Smooth muscle cell (in vitro differentiated cells): ENCODE results near the gene ARHGEF28. TPM values are rescaled to one million over a fixed set of nuclear protein-coding genes. Genes with fewer than 3 reads are reported as not detected.

Source experiments
- DNase-seq: peaks from one replicate; lab custom pipeline; 2025; ENCODE audit not compliant: unreplicated experiment; lab: John Stamatoyannopoulos, UW
- H2AFZ ChIP-seq: fragments of 200-600 bp; sonication (generic); 2 replicates; pipeline ENCODE4 v1.6.0; 2016; ENCODE audit warnings: antibody characterized with exemption, low read depth, mild to moderate bottlenecking
- H3F3A ChIP-seq: fragments of 200-600 bp; sonication (generic); 2 replicates; pipeline ENCODE4 v1.6.0; 2017; ENCODE audit warnings: antibody characterized with exemption, low read depth
- H3K27ac ChIP-seq: fragments of 200-600 bp; sonication (generic); 2 replicates; pipeline ENCODE4 v1.5.1; 2016; ENCODE audit warnings: low read depth, mild to moderate bottlenecking
- H3K27me3 ChIP-seq: fragments of 200-600 bp; sonication (generic); 2 replicates; pipeline ENCODE4 v1.6.1; 2016; ENCODE audit warnings: low read depth, mild to moderate bottlenecking
- H3K36me3 ChIP-seq: fragments of 200-600 bp; sonication (generic); 2 replicates; pipeline ENCODE4 v1.5.1; 2016; ENCODE audit warnings: low read depth
- H3K4me1 ChIP-seq: fragments of 200-600 bp; sonication (generic); 2 replicates; pipeline ENCODE4 v1.5.1; 2016; ENCODE audit warnings: low read depth
- H3K4me2 ChIP-seq: fragments of 200-600 bp; sonication (generic); 2 replicates; pipeline ENCODE4 v1.6.0; 2016; ENCODE audit warnings: mild to moderate bottlenecking
- H3K4me3 ChIP-seq: fragments of 200-600 bp; sonication (generic); 2 replicates; pipeline ENCODE4 v1.5.1; 2016; ENCODE audit warnings: mild to moderate bottlenecking
- H3K79me2 ChIP-seq: fragments of 200-600 bp; sonication (generic); 2 replicates; pipeline ENCODE4 v1.6.0; 2016; ENCODE audit warnings: low read depth, mild to moderate bottlenecking
- H3K9ac ChIP-seq: fragments of 200-600 bp; sonication (generic); 2 replicates; pipeline ENCODE4 v1.6.0; 2016; ENCODE audit warnings: low read depth
- H3K9me3 ChIP-seq: fragments of 200-600 bp; sonication (generic); replicated peaks from 2 replicates; pipeline ENCODE4 v1.5.1; 2016; ENCODE audit warnings: low read depth
- H4K20me1 ChIP-seq: fragments of 200-600 bp; sonication (generic); 2 replicates; pipeline ENCODE4 v1.6.0; 2016; ENCODE audit warnings: low read depth
- WGBS: methylation state at CpG from one replicate; pipeline ENCODE4 v1.1.7; 2016; ENCODE audit warnings: low lambda C conversion rate; 5-methylcytosine and 5-hydroxymethylcytosine counted together
- polyA plus RNA-seq: library from polyadenylated mRNA; unstranded; fragments of >200 nt; fragmentation: Nextera tagmentation; extraction: Ambion mirVana; gene quantifications from 2 replicates; pipeline ENCODE4 v1.2.1, GENCODE V29; 2016
- total RNA-seq: library from RNA; depleted of rRNA; stranded (reverse); fragments of >200 nt; gene quantifications from 2 replicates; pipeline ENCODE4 v1.2.3, GENCODE V29; 2014
- TF ChIP-seq, protein P1 (sequence below): fragments of 200-600 bp; sonication (generic); IDR thresholded peaks from 2 replicates; pipeline ENCODE4 v1.5.1; 2017; ENCODE audit warnings: borderline replicate concordance, mild to moderate bottlenecking, antibody characterized with exemption; ENCODE audit not compliant: insufficient read depth, poor library complexity, severe bottlenecking

Gene ARHGEF28
- total and polyA plus RNA-seq, 2 experiments from 2014 or later: 0.19 to 0.90 TPM

DNA sequence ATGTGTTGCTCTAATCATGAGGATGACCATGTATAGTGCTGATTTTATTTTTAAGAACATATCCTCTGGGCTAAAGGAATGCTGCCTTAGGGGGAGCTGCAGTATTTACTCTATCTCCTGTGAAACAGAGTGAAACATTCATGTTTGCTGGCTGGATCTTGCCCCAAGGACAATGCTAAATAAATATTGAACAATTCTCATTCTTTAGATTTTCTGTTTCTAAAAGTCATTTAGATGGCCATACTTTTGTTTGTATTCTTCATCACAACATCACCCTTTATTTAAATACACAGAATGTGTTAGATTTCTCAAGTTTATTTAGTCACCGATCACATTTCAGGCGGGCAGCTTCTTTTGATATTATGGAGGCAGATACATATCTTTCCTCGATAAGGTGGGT is 103.3 kb downstream of the ARHGEF28 start:
- H3K4me1 ChIP-seq: no peaks in the 10 kb centered on the region
- 95% methylated on average over 3 of the region's 3 CpGs for WGBS
- no peak overlapping the region for H3K27ac ChIP-seq
- TF ChIP-seq, protein P1, sequence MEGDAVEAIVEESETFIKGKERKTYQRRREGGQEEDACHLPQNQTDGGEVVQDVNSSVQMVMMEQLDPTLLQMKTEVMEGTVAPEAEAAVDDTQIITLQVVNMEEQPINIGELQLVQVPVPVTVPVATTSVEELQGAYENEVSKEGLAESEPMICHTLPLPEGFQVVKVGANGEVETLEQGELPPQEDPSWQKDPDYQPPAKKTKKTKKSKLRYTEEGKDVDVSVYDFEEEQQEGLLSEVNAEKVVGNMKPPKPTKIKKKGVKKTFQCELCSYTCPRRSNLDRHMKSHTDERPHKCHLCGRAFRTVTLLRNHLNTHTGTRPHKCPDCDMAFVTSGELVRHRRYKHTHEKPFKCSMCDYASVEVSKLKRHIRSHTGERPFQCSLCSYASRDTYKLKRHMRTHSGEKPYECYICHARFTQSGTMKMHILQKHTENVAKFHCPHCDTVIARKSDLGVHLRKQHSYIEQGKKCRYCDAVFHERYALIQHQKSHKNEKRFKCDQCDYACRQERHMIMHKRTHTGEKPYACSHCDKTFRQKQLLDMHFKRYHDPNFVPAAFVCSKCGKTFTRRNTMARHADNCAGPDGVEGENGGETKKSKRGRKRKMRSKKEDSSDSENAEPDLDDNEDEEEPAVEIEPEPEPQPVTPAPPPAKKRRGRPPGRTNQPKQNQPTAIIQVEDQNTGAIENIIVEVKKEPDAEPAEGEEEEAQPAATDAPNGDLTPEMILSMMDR: no peak
- H2AFZ ChIP-seq: no peak overlapping the region
- no peak overlapping the region for H3K4me2 ChIP-seq
- no peaks in the 10 kb centered on the region for H3K9me3 ChIP-seq
- DNase-seq: no peak
- H3K9ac ChIP-seq: no peak overlapping the region
- H3K27me3 ChIP-seq: peaks cover 11% of the 10 kb centered on the region
- no peak overlapping the region for H3K4me3 ChIP-seq
- H3F3A ChIP-seq: no peaks in the 10 kb centered on the region
- H4K20me1 ChIP-seq: no peaks in the 10 kb centered on the region
- H3K79me2 ChIP-seq: no peaks in the 10 kb centered on the region
- no peaks in the 10 kb centered on the region for H3K36me3 ChIP-seq

- no peaks in the 10 kb centered on the region for H3F3A ChIP-seq
- TF ChIP-seq, protein P1: no peak
- no peak overlapping the region for H3K9ac ChIP-seq
- no peak overlapping the region for H3K27ac ChIP-seq
- no peak overlapping the region for H3K4me2 ChIP-seq
- 93% methylated on average over 2 of the region's 2 CpGs for WGBS
- no peak overlapping the region for H2AFZ ChIP-seq
- H4K20me1 ChIP-seq: no peaks in the 10 kb centered on the region
- no peaks in the 10 kb centered on the region for H3K9me3 ChIP-seq
- H3K27me3 ChIP-seq: no peaks in the 10 kb centered on the region
- no peak for DNase-seq
- H3K4me1 ChIP-seq: no peaks in the 10 kb centered on the region
- no peak overlapping the region for H3K4me3 ChIP-seq
- no peaks in the 10 kb centered on the region for H3K36me3 ChIP-seq
- no peaks in the 10 kb centered on the region for H3K79me2 ChIP-seq
Observed at GRCh38 chr5:73732045-73732444, 106.0 kb downstream of the ARHGEF28 start.

GRCh38 chr5:73733219-73733618 is 107.2 kb downstream of the ARHGEF28 start:
- Histone ChIP-seq H3K4me2 (no peak overlapping the region), H3K9me3 (no peaks in the 10 kb centered on the region), H3K9ac (no peak overlapping the region), H3K79me2 (no peaks in the 10 kb centered on the region), H2AFZ (no peak overlapping the region), H3K27me3 (no peaks in the 10 kb centered on the region), H3K27ac (no peak overlapping the region), H3K4me1 (no peaks in the 10 kb centered on the region), H3F3A (no peaks in the 10 kb centered on the region), H3K36me3 (no peaks in the 10 kb centered on the region), H4K20me1 (no peaks in the 10 kb centered on the region), H3K4me3 (no peak overlapping the region)
- no peak for DNase-seq
- WGBS: 100% methylated on average over 1 of the region's 1 CpG
- TF ChIP-seq, protein P1: no peak

- Histone ChIP-seq H3F3A (no peaks in the 10 kb centered on the region), H2AFZ (no peak overlapping the region), H3K9me3 (no peaks in the 10 kb centered on the region), H3K27me3 (no peaks in the 10 kb centered on the region), H3K27ac (no peak overlapping the region), H3K79me2 (no peaks in the 10 kb centered on the region), H4K20me1 (no peaks in the 10 kb centered on the region), H3K4me3 (no peak overlapping the region), H3K4me2 (no peak overlapping the region), H3K4me1 (no peaks in the 10 kb centered on the region), H3K36me3 (no peaks in the 10 kb centered on the region), H3K9ac (no peak overlapping the region)
- TF ChIP-seq, protein P1: no peak
- 74% methylated on average over 4 of the region's 4 CpGs for WGBS
- no peak for DNase-seq
Observed at GRCh38 chr5:73735032-73735734, 109.2 kb downstream of the ARHGEF28 start.
